RWPE2 (cell line): ENCODE measurements around the gene ACTR3C.

Experiments
- ATAC-seq: fragments of 200-7000 bp; cut with Tn5 transposase; 3 replicates; pipeline ENCODE4 v1.9.1; 2021; ENCODE audit warnings: low read depth
- DNase-seq: peaks from one replicate; pipeline ENCODE4 v3.0.0-alpha.2; 2020; ENCODE audit warnings: low spot score
- H3K27ac ChIP-seq: fragments of 450-650 bp; 2 replicates; pipeline ENCODE4 v1.5.1; 2017; ENCODE audit warnings: mild to moderate bottlenecking; ENCODE audit not compliant: poor library complexity, severe bottlenecking
- H3K27me3 ChIP-seq: fragments of 250-450 bp; sonication (Bioruptor Pico); 2 replicates; pipeline ENCODE4 v1.5.1; 2021; ENCODE audit warnings: mild to moderate bottlenecking, moderate library complexity; ENCODE audit not compliant: insufficient read depth, poor library complexity, severe bottlenecking
- H3K36me3 ChIP-seq: fragments of 250-450 bp; sonication (Bioruptor Pico); 2 replicates; pipeline ENCODE4 v1.5.1; 2020; ENCODE audit warnings: low read depth, mild to moderate bottlenecking, moderate library complexity
- H3K4me1 ChIP-seq: fragments of 250-450 bp; sonication (Bioruptor Pico); 2 replicates; pipeline ENCODE4 v1.5.1; 2021; ENCODE audit warnings: mild to moderate bottlenecking, moderate library complexity; ENCODE audit not compliant: insufficient read depth, poor library complexity, severe bottlenecking
- H3K4me3 ChIP-seq: fragments of 250-450 bp; sonication (Bioruptor Pico); 2 replicates; pipeline ENCODE4 v1.5.1; 2021; ENCODE audit warnings: mild to moderate bottlenecking, moderate library complexity; ENCODE audit not compliant: severe bottlenecking
- H3K9me3 ChIP-seq: fragments of 250-450 bp; sonication (Bioruptor Pico); 2 replicates; pipeline ENCODE4 v1.5.1; 2021; ENCODE audit warnings: mild to moderate bottlenecking, moderate library complexity; ENCODE audit not compliant: severe bottlenecking
- TF ChIP-seq, protein P1 (sequence below): fragments of 450-650 bp; IDR thresholded peaks from one replicate; pipeline ENCODE4 v1.5.1; 2017; ENCODE audit warnings: mild to moderate bottlenecking, moderate library complexity; ENCODE audit not compliant: poor library complexity, severe bottlenecking

Gene ACTR3C

DNA sequence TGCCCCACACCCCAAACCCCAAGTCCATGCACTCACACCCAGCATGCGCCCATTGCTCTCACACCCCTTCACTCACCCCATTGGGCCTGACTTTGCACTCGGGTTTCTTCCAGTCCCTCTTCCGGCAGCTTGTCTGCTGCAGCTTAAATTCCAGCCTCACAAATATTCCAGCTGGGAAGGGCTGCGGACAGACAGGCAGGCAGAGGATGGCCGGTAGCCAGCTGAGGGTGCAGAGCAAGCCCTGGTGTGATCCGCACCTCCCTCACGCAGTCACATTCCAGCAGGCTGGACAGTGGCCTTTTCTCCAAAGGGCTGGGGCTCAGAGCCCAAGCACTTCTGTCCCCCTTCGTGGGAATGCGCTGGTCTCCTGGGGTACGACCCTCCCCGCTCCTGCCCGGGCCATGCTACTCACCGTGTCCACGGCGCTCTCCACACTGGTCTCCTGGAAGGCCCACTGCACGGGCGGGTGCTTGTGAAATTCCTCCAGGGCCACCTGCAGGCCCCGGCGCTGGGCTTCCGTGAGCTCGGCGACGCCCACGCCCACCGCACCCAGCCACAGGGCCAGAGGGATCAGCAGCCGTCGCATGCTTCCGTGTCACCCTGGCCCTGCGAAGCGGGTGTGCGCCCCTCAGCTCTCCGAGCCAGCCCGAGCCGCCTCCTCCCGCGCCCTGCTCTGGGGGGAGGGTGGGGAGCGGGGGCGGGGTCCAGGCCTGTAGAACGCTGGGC, 16.8 kb upstream of the ACTR3C start:
- Histone ChIP-seq H3K27me3 (peaks cover 33% of the 10 kb centered on the region), H3K9me3 (peaks cover 11% of the 10 kb centered on the region), H3K4me3 (no peak overlapping the region), H3K4me1 (no peaks in the 10 kb centered on the region), H3K36me3 (no peaks in the 10 kb centered on the region), H3K27ac (no peak overlapping the region)
- TF ChIP-seq, protein P1, sequence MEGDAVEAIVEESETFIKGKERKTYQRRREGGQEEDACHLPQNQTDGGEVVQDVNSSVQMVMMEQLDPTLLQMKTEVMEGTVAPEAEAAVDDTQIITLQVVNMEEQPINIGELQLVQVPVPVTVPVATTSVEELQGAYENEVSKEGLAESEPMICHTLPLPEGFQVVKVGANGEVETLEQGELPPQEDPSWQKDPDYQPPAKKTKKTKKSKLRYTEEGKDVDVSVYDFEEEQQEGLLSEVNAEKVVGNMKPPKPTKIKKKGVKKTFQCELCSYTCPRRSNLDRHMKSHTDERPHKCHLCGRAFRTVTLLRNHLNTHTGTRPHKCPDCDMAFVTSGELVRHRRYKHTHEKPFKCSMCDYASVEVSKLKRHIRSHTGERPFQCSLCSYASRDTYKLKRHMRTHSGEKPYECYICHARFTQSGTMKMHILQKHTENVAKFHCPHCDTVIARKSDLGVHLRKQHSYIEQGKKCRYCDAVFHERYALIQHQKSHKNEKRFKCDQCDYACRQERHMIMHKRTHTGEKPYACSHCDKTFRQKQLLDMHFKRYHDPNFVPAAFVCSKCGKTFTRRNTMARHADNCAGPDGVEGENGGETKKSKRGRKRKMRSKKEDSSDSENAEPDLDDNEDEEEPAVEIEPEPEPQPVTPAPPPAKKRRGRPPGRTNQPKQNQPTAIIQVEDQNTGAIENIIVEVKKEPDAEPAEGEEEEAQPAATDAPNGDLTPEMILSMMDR: no peak
- ATAC-seq (peak; percentile 30; the same call in 2 of the 3 replicates), DNase-seq (no peak)

DNA sequence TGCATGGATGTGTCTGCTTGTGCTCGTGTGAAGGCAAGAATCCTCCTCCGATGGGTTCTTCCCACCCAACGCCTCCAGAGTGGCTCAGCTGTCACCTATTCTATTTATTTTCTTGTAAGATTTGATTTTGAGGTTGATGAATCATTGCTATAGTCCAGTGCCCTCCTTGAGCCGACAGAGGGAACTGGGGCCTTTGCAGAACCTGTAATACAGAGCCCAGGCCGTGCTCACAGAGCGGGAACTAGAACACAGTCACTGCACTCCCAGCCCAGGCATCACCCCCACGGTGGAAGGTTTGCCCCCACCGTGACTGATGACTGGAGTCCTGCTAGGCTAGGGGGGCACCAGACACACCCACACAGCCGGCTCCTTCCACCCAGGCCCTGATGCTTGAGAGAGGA, 16.1 kb upstream of the ACTR3C start:
- no peaks in the 10 kb centered on the region for H3K4me1 ChIP-seq
- DNase-seq: no peak
- no peak overlapping the region for H3K4me3 ChIP-seq
- no peak overlapping the region for H3K27ac ChIP-seq
- peaks cover 30% of the 10 kb centered on the region for H3K27me3 ChIP-seq
- 0 out of 3 replicates have a peak, but pooled peaks have one; percentile 9 for ATAC-seq
- no peaks in the 10 kb centered on the region for H3K36me3 ChIP-seq
- peaks cover 7% of the 10 kb centered on the region for H3K9me3 ChIP-seq
- TF ChIP-seq, protein P1: no peak

DNA sequence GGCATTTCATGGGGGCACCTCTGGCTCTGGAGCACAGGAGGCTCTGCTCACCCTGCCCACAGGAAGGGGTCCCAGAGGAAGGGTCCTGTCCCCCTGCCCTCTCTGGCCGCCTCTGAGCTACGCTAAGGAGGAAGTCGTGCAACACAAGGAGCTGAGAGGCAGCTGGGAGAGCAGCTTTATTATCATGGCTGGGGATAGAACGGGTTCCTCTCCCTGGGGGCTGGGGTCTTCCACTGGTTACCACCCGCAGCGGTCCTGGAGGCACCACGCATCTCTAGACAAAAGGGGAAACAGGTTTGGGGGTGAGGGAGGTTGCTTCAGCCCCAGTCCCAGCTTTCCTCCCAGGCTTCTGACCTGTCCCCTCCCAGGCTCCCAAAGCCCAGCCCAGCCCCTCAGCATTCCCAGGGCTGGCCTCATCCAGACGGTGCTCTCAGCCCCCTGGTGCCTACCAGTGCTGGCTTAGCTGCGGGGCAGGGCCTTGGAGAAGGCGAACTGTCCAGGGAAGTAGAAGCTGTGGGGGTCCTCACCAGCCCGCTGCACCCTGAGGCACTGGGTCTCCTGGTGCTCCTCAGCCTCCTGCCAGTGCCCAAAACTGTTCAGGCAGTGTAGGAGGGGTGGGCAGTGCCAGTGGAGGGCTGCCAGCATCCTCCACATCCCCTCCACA, 15.0 kb upstream of the ACTR3C start:
- H3K27ac ChIP-seq: no peak overlapping the region
- H3K4me3 ChIP-seq: no peak overlapping the region
- H3K27me3 ChIP-seq: peaks cover 30% of the 10 kb centered on the region
- TF ChIP-seq, protein P1: no peak
- no peaks in the 10 kb centered on the region for H3K36me3 ChIP-seq
- H3K4me1 ChIP-seq: no peaks in the 10 kb centered on the region
- DNase-seq (no peak), ATAC-seq (no peak)
- no peaks in the 10 kb centered on the region for H3K9me3 ChIP-seq

DNA sequence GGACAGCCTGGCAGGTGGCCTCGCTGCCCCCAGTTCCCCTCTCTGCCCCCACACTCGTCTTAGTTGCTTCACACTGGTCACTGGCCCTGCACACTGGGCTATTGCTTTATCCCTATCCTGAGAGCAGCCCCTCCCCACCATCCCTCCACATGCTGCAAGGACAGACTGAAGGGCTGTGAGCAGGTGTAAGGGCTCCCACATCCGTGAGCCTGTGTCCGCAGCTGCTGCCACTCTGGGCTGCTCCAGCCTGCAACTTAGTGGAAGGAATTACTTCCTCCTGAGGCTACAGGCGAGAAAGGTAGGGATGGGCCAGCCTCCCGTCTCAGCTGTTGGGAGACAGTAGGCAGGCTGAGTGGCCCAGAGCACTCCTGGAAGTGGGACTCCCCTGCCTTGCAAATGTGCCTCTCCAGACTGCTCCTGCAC, 14.3 kb upstream of the ACTR3C start:
- Histone ChIP-seq H3K27ac (no peak overlapping the region), H3K4me1 (no peaks in the 10 kb centered on the region), H3K27me3 (peaks cover 25% of the 10 kb centered on the region), H3K9me3 (no peaks in the 10 kb centered on the region), H3K4me3 (no peak overlapping the region), H3K36me3 (no peaks in the 10 kb centered on the region)
- TF ChIP-seq, protein P1: no peak
- DNase-seq: no peak
- ATAC-seq: no peak

DNA sequence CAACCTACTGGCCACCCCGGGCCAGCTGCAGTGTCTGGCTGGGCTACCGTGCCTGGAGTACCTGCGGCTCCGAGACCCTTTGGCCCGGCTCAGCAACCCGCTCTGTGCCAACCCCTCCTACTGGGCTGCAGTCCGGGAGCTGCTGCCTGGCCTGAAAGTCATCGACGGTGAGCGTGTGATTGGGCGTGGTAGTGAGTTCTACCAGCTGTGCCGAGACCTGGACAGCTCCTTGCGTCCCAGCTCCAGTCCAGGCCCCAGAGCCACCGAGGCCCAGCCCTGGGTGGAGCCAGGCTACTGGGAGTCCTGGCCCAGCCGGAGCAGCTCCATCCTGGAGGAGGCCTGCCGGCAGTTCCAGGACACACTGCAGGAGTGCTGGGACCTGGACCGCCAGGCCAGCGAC, 13.8 kb upstream of the ACTR3C start:
- TF ChIP-seq, protein P1: no peak
- H3K36me3 ChIP-seq: no peaks in the 10 kb centered on the region
- H3K4me1 ChIP-seq: no peaks in the 10 kb centered on the region

More for the DNA sequence above, 13.8 kb upstream of the ACTR3C start:
- H3K9me3 ChIP-seq: no peaks in the 10 kb centered on the region
- no peak overlapping the region for H3K4me3 ChIP-seq
- H3K27ac ChIP-seq: no peak overlapping the region
- DNase-seq: no peak
- no peak for ATAC-seq
- peaks cover 20% of the 10 kb centered on the region for H3K27me3 ChIP-seq
